ENCODE measurements around the gene ALDH3B1.
A peak's percentile ranks its signal among the peaks of the same experiment; 100 is the strongest.

ALDH3B1 gene

DNA sequence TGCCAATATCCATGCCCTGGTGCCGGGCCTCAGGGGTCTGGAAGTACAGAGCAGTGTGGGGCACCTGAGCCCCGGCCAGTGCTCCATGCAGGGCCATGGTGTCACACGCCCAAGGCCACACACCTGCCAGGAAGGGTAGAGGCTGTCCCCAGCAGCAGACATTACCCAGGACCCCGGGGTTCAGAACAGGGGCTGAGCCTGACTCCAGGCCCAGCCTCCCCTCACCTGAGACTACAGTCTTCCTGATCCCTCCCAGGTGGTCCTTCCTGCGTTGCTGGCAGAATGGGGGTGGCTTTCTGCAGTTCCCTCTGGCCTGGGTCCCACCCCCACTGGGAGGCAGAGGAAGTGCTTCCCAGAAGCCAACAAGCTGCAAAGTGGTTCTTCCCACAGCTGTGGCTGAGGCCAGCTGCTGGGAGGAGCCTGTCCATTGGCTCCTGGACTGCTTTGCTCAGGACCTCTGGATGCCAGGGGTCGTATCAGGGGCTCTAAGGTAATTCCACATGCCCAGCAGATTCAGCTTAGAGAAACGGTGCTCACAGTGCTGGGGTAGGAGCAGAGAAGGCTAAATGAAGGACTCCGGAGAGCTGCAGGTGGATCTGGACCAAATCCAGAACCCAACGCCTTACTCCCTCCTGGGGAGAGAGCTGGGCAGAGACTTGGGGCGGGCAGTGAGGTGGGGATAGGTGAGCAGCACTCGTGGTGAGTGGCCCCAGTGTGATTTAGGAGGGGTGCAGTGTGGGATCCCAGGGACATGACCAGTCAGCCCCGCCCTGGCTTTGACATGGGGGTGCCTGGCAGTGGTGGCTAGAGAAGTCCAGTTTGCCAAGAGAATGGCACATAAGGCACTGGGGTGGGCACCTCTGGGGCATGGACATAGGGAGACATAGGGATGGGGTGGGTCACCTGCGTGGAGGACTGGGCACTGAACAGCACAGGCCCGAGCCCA, 41.3 kb downstream of the ALDH3B1 start:
- Histone ChIP-seq H3K27ac (ENCODE audit: low read depth, low read length) (no peak overlapping the region), H3K9me3 (ENCODE audit: control insufficient read depth in 5 of 5, low read length in 5 of 5) (no peaks in the 10 kb centered on the region), H3K4me3 (ENCODE audit: low read depth in 1 of 5, low read length in 5 of 5) (no peak overlapping the region), H3K27me3 (ENCODE audit: control insufficient read depth in 5 of 5, insufficient read depth in 4 of 5, low read length in 5 of 5) (no peaks in the 10 kb centered on the region), H3K4me1 (ENCODE audit: control insufficient read depth in 5 of 5, insufficient read depth in 5 of 5, low read length in 5 of 5) (peaks cover 0 to 6% (median 3%) of the 10 kb centered on the region in 5 donors), H3K9ac (ENCODE audit: low read length in 5 of 5) (peak overlapping the region in 1 of 5 donors; percentile 44), H3K36me3 (ENCODE audit: control insufficient read depth in 5 of 5, insufficient read depth in 5 of 5, low read length in 5 of 5) (peaks cover 0 to 70% (median 62%) of the 10 kb centered on the region in 5 donors)

DNA sequence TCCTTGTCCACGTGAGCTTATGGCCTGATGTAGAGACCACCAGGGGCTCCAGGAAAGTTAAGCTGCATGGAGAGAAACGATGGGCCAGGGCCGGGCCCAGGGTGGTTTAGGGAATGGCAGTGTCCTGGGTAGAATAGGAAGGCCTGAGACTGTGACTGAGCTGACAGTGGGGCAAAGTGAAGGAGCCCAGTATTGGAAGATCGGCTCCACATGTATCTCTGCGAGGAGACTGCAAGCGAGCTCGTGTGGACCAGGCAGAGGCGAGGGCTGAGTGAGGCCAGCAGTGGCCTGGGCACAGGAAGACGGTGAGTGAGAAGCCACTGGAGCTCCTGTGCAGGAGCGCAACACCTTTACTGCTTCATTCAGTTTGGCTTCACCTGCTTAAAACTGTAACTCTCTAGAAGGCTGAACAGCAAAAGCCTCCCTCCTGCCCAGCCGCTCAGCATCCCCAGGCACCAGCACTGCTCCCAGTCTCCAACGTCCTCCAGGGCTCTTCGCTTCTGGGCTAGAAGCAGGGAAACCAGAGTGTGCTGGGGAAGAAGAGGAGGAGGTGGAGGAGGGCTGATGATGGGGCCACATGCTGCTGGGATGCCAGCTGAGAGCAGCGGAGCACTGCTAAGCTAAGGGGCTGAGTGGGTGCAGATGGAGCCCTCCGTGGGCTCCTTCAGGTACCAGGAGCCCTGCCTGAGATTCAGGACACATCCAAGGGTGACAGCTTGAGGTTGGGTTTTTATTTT, 42.2 kb downstream of the ALDH3B1 start:
- peaks cover 0 to 66% (median 62%) of the 10 kb centered on the region in 5 donors for H3K36me3 ChIP-seq (ENCODE audit: control insufficient read depth in 5 of 5, insufficient read depth in 5 of 5, low read length in 5 of 5)

GRCh38 chr11:68053117-68053516, 43.0 kb downstream of the ALDH3B1 start:
- peaks cover 0 to 6% (median 0%) of the 10 kb centered on the region in 5 donors for H3K4me1 ChIP-seq (ENCODE audit: control insufficient read depth in 5 of 5, insufficient read depth in 5 of 5, low read length in 5 of 5)
- H3K27ac ChIP-seq (ENCODE audit: low read depth, low read length): no peak overlapping the region
- no peaks in the 10 kb centered on the region for H3K27me3 ChIP-seq (ENCODE audit: control insufficient read depth in 5 of 5, insufficient read depth in 4 of 5, low read length in 5 of 5)
- peaks cover under 1 to 64% (median 56%) of the 10 kb centered on the region in 5 donors for H3K36me3 ChIP-seq (ENCODE audit: control insufficient read depth in 5 of 5, insufficient read depth in 5 of 5, low read length in 5 of 5)
- no peak overlapping the region for H3K9ac ChIP-seq (ENCODE audit: low read length in 5 of 5)
- H3K4me3 ChIP-seq (ENCODE audit: low read depth in 1 of 5, low read length in 5 of 5): no peak overlapping the region
- no peaks in the 10 kb centered on the region for H3K9me3 ChIP-seq (ENCODE audit: control insufficient read depth in 5 of 5, low read length in 5 of 5)

More for the DNA sequence above, 42.2 kb downstream of the ALDH3B1 start:
- Histone ChIP-seq H3K4me1 (ENCODE audit: control insufficient read depth in 5 of 5, insufficient read depth in 5 of 5, low read length in 5 of 5) (peaks cover 0 to 6% (median 3%) of the 10 kb centered on the region in 5 donors), H3K4me3 (ENCODE audit: low read depth in 1 of 5, low read length in 5 of 5) (no peak overlapping the region), H3K27me3 (ENCODE audit: control insufficient read depth in 5 of 5, insufficient read depth in 4 of 5, low read length in 5 of 5) (no peaks in the 10 kb centered on the region), H3K9me3 (ENCODE audit: control insufficient read depth in 5 of 5, low read length in 5 of 5) (no peaks in the 10 kb centered on the region), H3K9ac (ENCODE audit: low read length in 5 of 5) (no peak overlapping the region), H3K27ac (ENCODE audit: low read depth, low read length) (no peak overlapping the region)

- H3K9ac ChIP-seq (ENCODE audit: low read length in 5 of 5): no peak overlapping the region
- H3K27ac ChIP-seq (ENCODE audit: low read depth, low read length): no peak overlapping the region
- peaks cover 4 to 57% (median 49%) of the 10 kb centered on the region in 5 donors for H3K36me3 ChIP-seq (ENCODE audit: control insufficient read depth in 5 of 5, insufficient read depth in 5 of 5, low read length in 5 of 5)
- H3K4me1 ChIP-seq (ENCODE audit: control insufficient read depth in 5 of 5, insufficient read depth in 5 of 5, low read length in 5 of 5): peaks cover 0 to 6% (median 0%) of the 10 kb centered on the region in 5 donors
- no peaks in the 10 kb centered on the region for H3K27me3 ChIP-seq (ENCODE audit: control insufficient read depth in 5 of 5, insufficient read depth in 4 of 5, low read length in 5 of 5)
- no peak overlapping the region for H3K4me3 ChIP-seq (ENCODE audit: low read depth in 1 of 5, low read length in 5 of 5)
- H3K9me3 ChIP-seq (ENCODE audit: control insufficient read depth in 5 of 5, low read length in 5 of 5): no peaks in the 10 kb centered on the region
Measured at GRCh38 chr11:68053981-68054812, 44.1 kb downstream of the ALDH3B1 start.

DNA sequence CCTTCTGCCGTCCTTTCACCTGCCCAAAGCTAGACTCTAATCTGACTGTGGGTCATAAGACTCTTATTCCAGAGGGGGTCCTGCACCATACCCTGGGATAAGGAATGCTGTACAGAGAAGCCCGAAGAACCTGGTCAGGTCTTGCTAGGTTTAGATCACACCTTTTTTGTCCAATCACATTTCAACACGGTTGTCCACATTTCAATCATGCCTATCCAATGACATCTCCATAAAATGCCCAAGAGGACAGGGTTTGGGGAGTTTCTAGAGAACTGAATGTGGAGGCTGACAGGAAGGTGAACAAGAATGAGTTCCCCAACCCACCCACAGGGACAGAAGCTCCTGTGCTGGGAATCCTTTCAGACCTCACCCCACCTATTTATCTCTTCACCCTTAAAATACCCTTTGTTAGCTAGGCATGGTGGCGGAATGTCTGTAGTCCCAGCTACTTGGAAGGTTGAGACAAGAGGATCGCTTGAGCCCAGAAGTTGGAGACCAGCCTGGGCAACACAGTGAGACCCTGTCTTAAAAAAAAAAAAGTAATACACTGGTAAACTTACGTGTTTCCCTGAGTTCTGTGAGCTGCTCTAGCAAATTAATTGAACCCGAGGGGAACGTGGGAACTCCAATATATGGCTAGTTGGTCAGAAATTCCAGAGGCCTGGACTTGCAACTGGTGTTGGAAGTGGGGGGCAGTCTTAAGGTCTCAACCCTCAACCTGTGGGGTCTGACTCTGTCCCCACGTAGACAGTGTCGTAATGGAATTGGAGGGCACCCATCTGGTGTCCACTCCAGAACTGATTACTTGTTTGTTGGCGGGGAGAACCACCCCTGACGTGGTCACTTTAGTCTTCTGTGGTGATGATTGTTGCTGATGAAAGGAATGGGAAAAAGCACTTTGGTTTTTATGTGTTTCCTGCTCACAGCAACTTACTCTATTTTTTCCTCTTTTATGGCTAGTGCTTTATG, 46.5 kb downstream of the ALDH3B1 start:
- no peak overlapping the region for H3K27ac ChIP-seq (ENCODE audit: low read depth, low read length)
- no peak overlapping the region for H3K4me3 ChIP-seq (ENCODE audit: low read depth in 1 of 5, low read length in 5 of 5)
- H3K9me3 ChIP-seq (ENCODE audit: control insufficient read depth in 5 of 5, low read length in 5 of 5): no peaks in the 10 kb centered on the region
- H3K4me1 ChIP-seq (ENCODE audit: control insufficient read depth in 5 of 5, insufficient read depth in 5 of 5, low read length in 5 of 5): peaks cover 0 to under 1% (median 0%) of the 10 kb centered on the region in 5 donors
- no peaks in the 10 kb centered on the region for H3K27me3 ChIP-seq (ENCODE audit: control insufficient read depth in 5 of 5, insufficient read depth in 4 of 5, low read length in 5 of 5)
- H3K9ac ChIP-seq (ENCODE audit: low read length in 5 of 5): no peak overlapping the region
- peaks cover 4 to 46% (median 34%) of the 10 kb centered on the region in 5 donors for H3K36me3 ChIP-seq (ENCODE audit: control insufficient read depth in 5 of 5, insufficient read depth in 5 of 5, low read length in 5 of 5)

- Histone ChIP-seq H3K9ac (ENCODE audit: low read length in 5 of 5) (no peak overlapping the region), H3K9me3 (ENCODE audit: control insufficient read depth in 5 of 5, low read length in 5 of 5) (no peaks in the 10 kb centered on the region), H3K36me3 (ENCODE audit: control insufficient read depth in 5 of 5, insufficient read depth in 5 of 5, low read length in 5 of 5) (peaks cover 4 to 46% (median 35%) of the 10 kb centered on the region in 5 donors), H3K4me3 (ENCODE audit: low read depth in 1 of 5, low read length in 5 of 5) (no peak overlapping the region), H3K27me3 (ENCODE audit: control insufficient read depth in 5 of 5, insufficient read depth in 4 of 5, low read length in 5 of 5) (no peaks in the 10 kb centered on the region), H3K4me1 (ENCODE audit: control insufficient read depth in 5 of 5, insufficient read depth in 5 of 5, low read length in 5 of 5) (no peaks in the 10 kb centered on the region), H3K27ac (ENCODE audit: low read depth, low read length) (no peak overlapping the region)
Measured at GRCh38 chr11:68057807-68058206, 47.7 kb downstream of the ALDH3B1 start.

- Histone ChIP-seq H3K9ac (ENCODE audit: low read length in 5 of 5) (no peak overlapping the region), H3K27me3 (ENCODE audit: control insufficient read depth in 5 of 5, insufficient read depth in 4 of 5, low read length in 5 of 5) (no peaks in the 10 kb centered on the region), H3K36me3 (ENCODE audit: control insufficient read depth in 5 of 5, insufficient read depth in 5 of 5, low read length in 5 of 5) (peaks cover 7 to 67% (median 46%) of the 10 kb centered on the region in 5 donors), H3K4me3 (ENCODE audit: low read depth in 1 of 5, low read length in 5 of 5) (no peak overlapping the region), H3K27ac (ENCODE audit: low read depth, low read length) (no peak overlapping the region), H3K9me3 (ENCODE audit: control insufficient read depth in 5 of 5, low read length in 5 of 5) (no peaks in the 10 kb centered on the region), H3K4me1 (ENCODE audit: control insufficient read depth in 5 of 5, insufficient read depth in 5 of 5, low read length in 5 of 5) (peaks cover 0 to 12% (median 9%) of the 10 kb centered on the region in 5 donors)
Measured at GRCh38 chr11:68061508-68061907, 51.4 kb downstream of the ALDH3B1 start.

GRCh38 chr11:68064926-68065325, 54.8 kb downstream of the ALDH3B1 start:
- Histone ChIP-seq H3K4me3 (ENCODE audit: low read depth in 1 of 5, low read length in 5 of 5) (no peak overlapping the region), H3K27me3 (ENCODE audit: control insufficient read depth in 5 of 5, insufficient read depth in 4 of 5, low read length in 5 of 5) (no peaks in the 10 kb centered on the region), H3K9ac (ENCODE audit: low read length in 5 of 5) (no peak overlapping the region), H3K27ac (ENCODE audit: low read depth, low read length) (no peak overlapping the region), H3K4me1 (ENCODE audit: control insufficient read depth in 5 of 5, insufficient read depth in 5 of 5, low read length in 5 of 5) (peaks cover 0 to 16% (median 10%) of the 10 kb centered on the region in 5 donors), H3K9me3 (ENCODE audit: control insufficient read depth in 5 of 5, low read length in 5 of 5) (no peaks in the 10 kb centered on the region), H3K36me3 (ENCODE audit: control insufficient read depth in 5 of 5, insufficient read depth in 5 of 5, low read length in 5 of 5) (peaks cover 7 to 88% (median 74%) of the 10 kb centered on the region in 5 donors)

DNA sequence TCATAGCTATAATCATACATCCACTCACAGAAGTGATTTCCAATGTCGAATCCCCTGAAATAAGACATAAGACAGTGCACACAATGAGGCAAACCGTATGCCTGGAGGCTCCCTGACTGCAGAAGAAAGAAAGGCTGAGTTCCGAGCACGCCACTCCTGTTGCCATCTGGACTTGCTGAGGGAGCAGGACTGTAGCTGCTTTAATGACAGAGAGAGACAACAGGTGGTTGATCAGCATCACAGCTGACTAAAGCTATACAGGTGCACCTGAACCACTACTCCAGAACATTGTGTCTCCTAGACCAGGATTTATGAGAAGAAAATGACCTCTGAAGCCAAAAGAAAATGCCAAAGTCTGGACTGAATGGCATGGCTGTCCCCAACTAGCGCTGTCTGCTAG, 55.7 kb downstream of the ALDH3B1 start:
- Histone ChIP-seq H3K4me1 (ENCODE audit: control insufficient read depth in 5 of 5, insufficient read depth in 5 of 5, low read length in 5 of 5) (peaks cover 0 to 16% (median 10%) of the 10 kb centered on the region in 5 donors), H3K27ac (ENCODE audit: low read depth, low read length) (no peak overlapping the region), H3K36me3 (ENCODE audit: control insufficient read depth in 5 of 5, insufficient read depth in 5 of 5, low read length in 5 of 5) (peaks cover 15 to 91% (median 77%) of the 10 kb centered on the region in 5 donors), H3K9ac (ENCODE audit: low read length in 5 of 5) (no peak overlapping the region), H3K27me3 (ENCODE audit: control insufficient read depth in 5 of 5, insufficient read depth in 4 of 5, low read length in 5 of 5) (no peaks in the 10 kb centered on the region), H3K4me3 (ENCODE audit: low read depth in 1 of 5, low read length in 5 of 5) (no peak overlapping the region), H3K9me3 (ENCODE audit: control insufficient read depth in 5 of 5, low read length in 5 of 5) (no peaks in the 10 kb centered on the region)

Data from subcutaneous abdominal adipose tissue (tissue), 5 donors.